ENCODE results near the gene STIM1. TPM values are rescaled to one million over a fixed set of nuclear protein-coding genes. Genes with fewer than 3 reads are reported as not detected.

STIM1 gene
- total RNA-seq, 1 experiment from 2014 or later: 23.6 TPM

GRCh38 chr11:3836903-3837302, 18.6 kb upstream of the STIM1 start:
- DNase-seq: no peak
- H3K36me3 ChIP-seq (replicated peaks; ENCODE audit: control insufficient read depth, insufficient read depth, low read length): no peaks in the 10 kb centered on the region
- H3K4me3 ChIP-seq (ENCODE audit: insufficient read depth, low read depth, low read length): no peak overlapping the region
- H3K27me3 ChIP-seq (ENCODE audit: control insufficient read depth, insufficient read depth, low read length): no peaks in the 10 kb centered on the region

GRCh38 chr11:3837793-3838192, 17.7 kb upstream of the STIM1 start:
- peak; percentile 41 for DNase-seq
- H3K36me3 ChIP-seq (replicated peaks; ENCODE audit: control insufficient read depth, insufficient read depth, low read length): no peaks in the 10 kb centered on the region
- no peak overlapping the region for H3K4me3 ChIP-seq (ENCODE audit: insufficient read depth, low read depth, low read length)
- H3K27me3 ChIP-seq (ENCODE audit: control insufficient read depth, insufficient read depth, low read length): no peaks in the 10 kb centered on the region

- H3K36me3 ChIP-seq (replicated peaks; ENCODE audit: control insufficient read depth, insufficient read depth, low read length): no peaks in the 10 kb centered on the region
- no peak overlapping the region for H3K4me3 ChIP-seq (ENCODE audit: insufficient read depth, low read depth, low read length)
- H3K27me3 ChIP-seq (ENCODE audit: control insufficient read depth, insufficient read depth, low read length): no peaks in the 10 kb centered on the region
- DNase-seq: no peak
Observed at GRCh38 chr11:3838504-3838903, 17.0 kb upstream of the STIM1 start.

DNA sequence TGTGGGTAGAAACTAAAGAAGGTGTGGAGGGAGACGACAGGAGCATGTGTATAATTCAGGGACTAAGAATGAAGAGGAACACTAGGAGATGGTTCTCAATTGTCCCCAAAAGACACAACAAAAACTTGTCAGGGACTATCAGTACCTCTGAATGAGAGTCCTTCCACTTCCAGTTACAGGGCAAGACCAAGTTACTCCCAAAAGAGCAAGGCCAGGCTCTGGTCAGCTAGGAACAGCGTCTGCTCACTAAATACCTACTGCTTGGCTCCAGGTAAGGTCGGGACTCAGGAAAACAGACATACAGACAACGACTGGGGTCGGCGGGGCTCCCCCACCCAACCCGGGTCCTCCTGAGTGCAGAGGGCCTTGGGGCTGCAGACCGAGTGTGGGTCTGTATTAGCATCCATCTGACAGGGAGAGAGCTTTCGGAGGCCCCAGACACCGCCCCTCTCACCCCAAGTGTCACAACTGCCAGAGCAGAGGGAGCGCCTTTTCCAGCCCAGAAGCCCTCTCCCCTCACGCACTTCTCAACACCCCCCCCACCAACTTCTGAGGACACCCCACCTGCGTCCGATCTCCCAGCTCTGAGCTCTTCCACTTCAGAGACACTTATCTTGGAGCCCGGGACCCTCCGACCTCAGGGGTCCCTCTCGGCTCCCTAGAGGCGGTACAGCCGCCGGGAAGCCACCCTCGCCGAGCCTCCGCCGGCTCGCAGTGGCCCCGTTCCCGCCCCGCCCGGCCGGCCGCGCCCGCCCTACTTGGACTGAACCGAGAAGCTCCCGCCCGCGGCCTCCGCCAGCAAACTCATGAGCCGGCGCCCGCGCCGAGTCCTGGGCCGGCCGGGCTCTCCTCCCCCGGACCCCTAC, 15.2 kb upstream of the STIM1 start:
- H3K27me3 ChIP-seq (ENCODE audit: control insufficient read depth, insufficient read depth, low read length): no peaks in the 10 kb centered on the region
- peak overlapping the region; percentile 74 for H3K4me3 ChIP-seq (ENCODE audit: insufficient read depth, low read depth, low read length)
- DNase-seq: peak; percentile 82
- no peaks in the 10 kb centered on the region for H3K36me3 ChIP-seq (replicated peaks; ENCODE audit: control insufficient read depth, insufficient read depth, low read length)

DNA sequence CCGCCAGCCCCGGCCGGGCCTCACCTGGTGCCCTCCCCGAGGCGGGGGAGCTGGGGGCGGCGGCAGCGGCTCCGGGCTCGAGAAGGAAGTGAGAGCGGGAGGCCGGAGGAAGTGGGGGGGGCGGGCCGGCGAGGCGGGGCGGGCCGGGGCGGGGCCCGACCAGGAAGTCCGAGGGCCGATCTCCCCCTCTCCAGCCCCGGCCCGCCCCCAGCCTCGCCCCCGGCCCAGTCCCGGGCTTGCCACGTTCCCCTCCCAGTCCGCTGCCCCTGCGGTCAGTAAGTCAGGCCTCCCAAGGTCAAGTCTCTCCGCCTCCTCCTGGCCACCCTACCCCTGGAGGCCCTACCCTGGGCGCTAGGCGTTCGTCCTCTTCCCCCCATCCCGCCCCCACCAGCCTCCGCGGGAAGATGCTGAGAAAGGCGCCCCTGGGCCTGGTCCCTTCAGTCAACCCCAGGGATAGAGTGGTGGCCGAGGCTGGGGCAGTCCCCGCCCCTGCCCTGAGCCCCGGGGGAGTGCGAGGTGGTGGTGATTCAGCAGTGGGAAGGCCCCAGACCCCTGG, 14.5 kb upstream of the STIM1 start, which contains the start of gene RHOG:
Gene RHOG (minus strand): TSS at position 90 of the 556 bp plus-strand sequence. CDS start 12,821 bp downstream, outside the sequence.
- H3K4me3 ChIP-seq (ENCODE audit: insufficient read depth, low read depth, low read length): peak within 1 kb of the TSS; percentile 74
- no peaks in the 10 kb centered on the region for H3K27me3 ChIP-seq (ENCODE audit: control insufficient read depth, insufficient read depth, low read length)
- H3K36me3 ChIP-seq (replicated peaks; ENCODE audit: control insufficient read depth, insufficient read depth, low read length): no peaks in the 10 kb centered on the region
- peak; percentile 99 for DNase-seq

DNA sequence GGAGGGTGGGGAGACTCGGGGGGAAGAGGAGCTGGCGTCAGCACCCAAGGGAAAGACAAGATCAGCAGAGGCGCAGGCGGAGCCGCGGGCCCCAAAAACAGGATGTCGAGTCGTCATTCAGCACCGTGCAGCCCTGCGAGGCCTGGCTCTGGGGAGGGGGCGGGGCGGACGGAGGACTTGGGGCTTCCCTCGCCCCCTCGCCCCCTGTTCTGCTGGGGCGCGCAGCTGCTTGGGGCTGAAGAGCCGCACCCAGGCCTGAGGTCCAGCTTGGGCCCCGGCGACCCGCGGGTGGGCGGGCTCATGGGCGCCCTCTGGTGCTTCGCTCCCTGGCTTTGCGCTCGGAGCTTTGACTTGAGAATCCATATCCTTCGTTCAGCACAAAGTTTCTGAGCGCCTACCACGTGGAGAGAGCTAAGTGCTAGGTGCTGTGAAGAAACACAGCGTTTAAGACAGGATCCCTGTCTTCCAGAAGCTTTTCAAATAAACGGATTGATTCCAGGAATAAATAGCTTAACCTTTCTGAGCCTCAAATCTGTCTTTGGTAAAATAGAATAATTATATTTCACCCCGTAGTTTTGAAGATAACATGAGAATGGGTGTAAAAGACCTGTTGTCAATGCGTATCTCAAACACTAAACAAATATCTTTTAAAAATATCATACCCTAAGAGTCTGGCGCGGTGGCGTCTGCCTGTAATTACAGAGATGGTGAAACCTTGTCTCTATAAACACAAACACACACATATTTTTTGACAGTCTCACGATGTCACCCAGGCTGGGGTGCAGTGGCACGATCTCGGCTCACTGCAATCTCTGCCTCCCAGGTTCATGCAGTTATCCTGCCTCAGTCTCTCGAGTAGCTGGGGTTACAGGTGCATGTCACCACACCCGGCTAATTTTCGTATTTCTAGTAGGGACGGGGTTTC, 13.8 kb upstream of the STIM1 start:
- Histone ChIP-seq H3K36me3 (replicated peaks; ENCODE audit: control insufficient read depth, insufficient read depth, low read length) (no peaks in the 10 kb centered on the region), H3K27me3 (ENCODE audit: control insufficient read depth, insufficient read depth, low read length) (no peaks in the 10 kb centered on the region), H3K4me3 (ENCODE audit: insufficient read depth, low read depth, low read length) (peak overlapping the region; percentile 55)
- DNase-seq: peak; percentile 91

DNA sequence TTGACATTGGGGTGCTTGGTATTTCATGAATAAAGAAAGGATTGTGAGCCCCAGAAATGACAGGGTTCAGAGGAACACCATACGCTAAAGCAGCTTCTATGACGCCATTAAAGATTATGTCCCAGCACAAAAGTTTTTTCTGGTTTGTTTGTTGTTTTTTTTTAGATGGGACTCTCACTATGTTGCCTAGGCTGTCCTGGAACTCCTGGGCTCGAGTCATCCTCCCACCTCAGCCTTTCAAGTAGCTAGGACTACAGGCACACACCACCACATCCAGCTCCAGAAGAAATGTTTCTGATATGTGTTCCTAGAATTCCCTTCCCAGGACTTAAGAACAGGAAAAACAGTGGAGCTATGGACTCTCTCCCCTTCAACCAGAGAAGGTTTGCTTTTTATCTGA, 12.1 kb upstream of the STIM1 start:
- H3K4me3 ChIP-seq (ENCODE audit: insufficient read depth, low read depth, low read length): no peak overlapping the region
- no peaks in the 10 kb centered on the region for H3K27me3 ChIP-seq (ENCODE audit: control insufficient read depth, insufficient read depth, low read length)
- H3K36me3 ChIP-seq (replicated peaks; ENCODE audit: control insufficient read depth, insufficient read depth, low read length): no peaks in the 10 kb centered on the region
- no peak for DNase-seq

- Histone ChIP-seq H3K27me3 (ENCODE audit: control insufficient read depth, insufficient read depth, low read length) (no peaks in the 10 kb centered on the region), H3K4me3 (ENCODE audit: insufficient read depth, low read depth, low read length) (no peak overlapping the region), H3K36me3 (replicated peaks; ENCODE audit: control insufficient read depth, insufficient read depth, low read length) (no peaks in the 10 kb centered on the region)
- DNase-seq: no peak
Observed at GRCh38 chr11:3845246-3845645, 10.2 kb upstream of the STIM1 start.

DNA sequence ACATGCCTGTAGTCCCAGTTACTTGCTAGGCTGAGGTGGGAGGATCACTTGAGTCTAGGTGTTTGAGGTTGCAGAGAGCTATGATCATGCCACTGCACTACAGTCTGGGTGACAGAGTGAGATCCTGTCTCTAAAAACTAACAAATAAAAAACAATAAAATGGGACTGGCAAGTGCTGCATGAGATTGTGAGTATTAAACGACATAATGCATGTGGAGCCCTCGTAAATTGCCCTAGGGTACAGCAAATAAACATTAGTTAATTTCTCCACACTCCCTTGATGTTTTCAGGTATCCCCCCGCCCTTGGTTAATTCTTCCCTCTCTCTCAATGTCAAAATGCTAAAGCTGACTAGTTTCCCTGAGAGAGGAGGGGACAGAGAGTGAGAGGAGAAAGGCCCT, 9.8 kb upstream of the STIM1 start:
- Histone ChIP-seq H3K4me3 (ENCODE audit: insufficient read depth, low read depth, low read length) (no peak overlapping the region), H3K36me3 (replicated peaks; ENCODE audit: control insufficient read depth, insufficient read depth, low read length) (no peaks in the 10 kb centered on the region), H3K27me3 (ENCODE audit: control insufficient read depth, insufficient read depth, low read length) (no peaks in the 10 kb centered on the region)
- DNase-seq: no peak

GRCh38 chr11:3849297-3849874, 6.1 kb upstream of the STIM1 start:
- DNase-seq: no peak
- Histone ChIP-seq H3K36me3 (replicated peaks; ENCODE audit: control insufficient read depth, insufficient read depth, low read length) (no peaks in the 10 kb centered on the region), H3K27me3 (ENCODE audit: control insufficient read depth, insufficient read depth, low read length) (no peaks in the 10 kb centered on the region), H3K4me3 (ENCODE audit: insufficient read depth, low read depth, low read length) (no peak overlapping the region)

- no peaks in the 10 kb centered on the region for H3K36me3 ChIP-seq (replicated peaks; ENCODE audit: control insufficient read depth, insufficient read depth, low read length)
- no peak overlapping the region for H3K4me3 ChIP-seq (ENCODE audit: insufficient read depth, low read depth, low read length)
- H3K27me3 ChIP-seq (ENCODE audit: control insufficient read depth, insufficient read depth, low read length): peaks cover 10% of the 10 kb centered on the region
- DNase-seq: no peak
Observed at GRCh38 chr11:3853545-3853842, 2.0 kb upstream of the STIM1 start.

GRCh38 chr11:3853899-3854659, 1.4 kb upstream of the STIM1 start:
- no peak for DNase-seq
- Histone ChIP-seq H3K36me3 (replicated peaks; ENCODE audit: control insufficient read depth, insufficient read depth, low read length) (no peaks in the 10 kb centered on the region), H3K4me3 (ENCODE audit: insufficient read depth, low read depth, low read length) (no peak overlapping the region; the same call in 1 of the 2 replicates), H3K27me3 (ENCODE audit: control insufficient read depth, insufficient read depth, low read length) (peaks cover 10% of the 10 kb centered on the region)

DNA sequence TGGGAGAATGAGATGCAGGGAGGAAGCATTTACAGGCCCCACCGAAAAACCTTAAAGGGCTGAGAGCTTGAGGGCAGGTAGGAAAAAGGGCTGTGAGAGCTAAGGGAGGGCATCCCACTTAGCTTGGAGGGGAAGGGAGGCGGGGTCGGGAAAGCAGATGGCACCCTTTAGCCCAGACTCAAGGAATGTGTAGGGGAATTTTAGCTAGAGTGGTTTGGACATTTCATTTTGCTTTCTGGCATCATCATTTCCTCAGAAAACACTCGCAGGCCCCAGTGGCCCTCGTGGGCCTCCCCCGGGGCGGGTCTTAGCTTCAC, 846 bp upstream of the STIM1 start:
- no peak for DNase-seq
- Histone ChIP-seq H3K4me3 (ENCODE audit: insufficient read depth, low read depth, low read length) (peak overlapping the region; percentile 22; the same call in 1 of the 2 replicates), H3K36me3 (replicated peaks; ENCODE audit: control insufficient read depth, insufficient read depth, low read length) (no peaks in the 10 kb centered on the region), H3K27me3 (ENCODE audit: control insufficient read depth, insufficient read depth, low read length) (peaks cover 10% of the 10 kb centered on the region)
